ENCODE data around the gene METTL25.

- TF ChIP-seq CTCF (IDR thresholded peaks at IDR 0.05), result no peak
- no peak for TF ChIP-seq EP300 (IDR thresholded peaks at IDR 0.05)
These were observed 128.4 kb downstream of the METTL25 start for GRCh38 chr12:82486524-82487235.
